Ovary (tissue), 3 donors: ENCODE results near the gene SEMA5A.

Source experiments
- CTCF ChIP-seq, 3 donors: fragments of 450-650 bp in 2 of 3; fragments of 200-600 bp in 1 of 3; IDR thresholded peaks; one replicate each; pipeline versions ENCODE4 v1.5.1 to v1.8.0; 2016 to 2022; ENCODE audit warnings: antibody characterized with exemption in 3 of 3, mild to moderate bottlenecking in 1 of 3
- EP300 ChIP-seq: sonication (generic); formaldehyde crosslinking; IDR thresholded peaks from one replicate; pipeline ENCODE4 v1.6.1; 2017; ENCODE audit warnings: antibody characterized with exemption
- POLR2A ChIP-seq: fragments of 450-650 bp; IDR thresholded peaks from one replicate; pipeline ENCODE4 v1.6.1; 2017; ENCODE audit warnings: antibody characterized with exemption, mild to moderate bottlenecking, moderate library complexity
- donor health status: DM: no; HTN: no; CAD: no.

- no peak for TF ChIP-seq CTCF (IDR thresholded peaks at IDR 0.05)
- TF ChIP-seq POLR2A = no peak
- TF ChIP-seq EP300 = no peak
Observed at GRCh38 chr5:9405196-9405754, 140.6 kb downstream of the SEMA5A start.
